WTC11 (cell line): Measurements from ENCODE around the gene MRPL20.

ENCODE experiments used
- ATF3 ChIP-seq: sonication (generic); formaldehyde crosslinking; conservative IDR thresholded peaks from 2 replicates; pipeline ENCODE4 v1.8.1; 2022; ENCODE audit warnings: mild to moderate bottlenecking, missing genetic modification reagents
- CREB1 ChIP-seq: sonication (generic); formaldehyde crosslinking; IDR thresholded peaks from 2 replicates; pipeline ENCODE4 v1.8.0; 2023; ENCODE audit warnings: mild to moderate bottlenecking, missing genetic modification reagents
- CREM ChIP-seq: sonication (generic); formaldehyde crosslinking; IDR thresholded peaks from 2 replicates; pipeline ENCODE4 v1.8.1; 2022; ENCODE audit warnings: mild to moderate bottlenecking, missing genetic modification reagents, moderate library complexity
- CTCF ChIP-seq: fragments of 200-600 bp; IDR thresholded peaks from 2 replicates; pipeline ENCODE4 v1.8.0; 2022; ENCODE audit warnings: antibody characterized with exemption
- ESRRA ChIP-seq: sonication (generic); formaldehyde crosslinking; IDR thresholded peaks from 2 replicates; pipeline ENCODE4 v1.8.1; 2022; ENCODE audit warnings: mild to moderate bottlenecking, missing genetic modification reagents, borderline replicate concordance
- GABPB1 ChIP-seq: sonication (generic); formaldehyde crosslinking; IDR thresholded peaks from 2 replicates; pipeline ENCODE4 v1.8.1; 2023; ENCODE audit warnings: mild to moderate bottlenecking, missing genetic modification reagents
- MLX ChIP-seq: sonication (generic); formaldehyde crosslinking; IDR thresholded peaks from 2 replicates; pipeline ENCODE4 v1.8.1; 2023; ENCODE audit warnings: mild to moderate bottlenecking, missing genetic modification reagents, moderate library complexity
- NR1H2 ChIP-seq: sonication (generic); formaldehyde crosslinking; IDR thresholded peaks from 2 replicates; pipeline ENCODE4 v1.9.0; 2021; ENCODE audit warnings: mild to moderate bottlenecking, moderate library complexity, missing genetic modification reagents
- SMAD4 ChIP-seq: sonication (generic); formaldehyde crosslinking; IDR thresholded peaks from 2 replicates; pipeline ENCODE4 v1.8.0; 2022; ENCODE audit warnings: mild to moderate bottlenecking, missing genetic modification reagents
- SP1 ChIP-seq: sonication (generic); formaldehyde crosslinking; conservative IDR thresholded peaks from 2 replicates; pipeline ENCODE4 v1.8.1; 2022; ENCODE audit warnings: missing genetic modification reagents
- TEAD4 ChIP-seq: sonication (generic); formaldehyde crosslinking; IDR thresholded peaks from 2 replicates; pipeline ENCODE4 v1.8.0; 2022; ENCODE audit warnings: mild to moderate bottlenecking, missing genetic modification reagents
- USF2 ChIP-seq: sonication (generic); formaldehyde crosslinking; IDR thresholded peaks from 2 replicates; pipeline ENCODE4 v1.8.1; 2023; ENCODE audit warnings: mild to moderate bottlenecking, missing genetic modification reagents, moderate library complexity
- ZNF232 ChIP-seq: sonication (generic); formaldehyde crosslinking; IDR thresholded peaks from 2 replicates; pipeline ENCODE4 v1.8.0; 2022; ENCODE audit warnings: mild to moderate bottlenecking, missing genetic modification reagents

- TF ChIP-seq TEAD4 = no peak
- no peak for TF ChIP-seq SMAD4 (CRISPR knock-in tag)
- TF ChIP-seq SP1 (CRISPR knock-in tag) = no peak
- TF ChIP-seq CTCF = no peak
- no peak for TF ChIP-seq CREB1
- no peak for TF ChIP-seq CREM
- TF ChIP-seq ZNF232 (CRISPR knock-in tag) = no peak
- TF ChIP-seq MLX (CRISPR knock-in tag) = no peak
- TF ChIP-seq ESRRA (CRISPR knock-in tag) = no peak
- TF ChIP-seq ATF3 (CRISPR knock-in tag) = no peak
- no peak for TF ChIP-seq NR1H2 (CRISPR knock-in tag)
- no peak for TF ChIP-seq GABPB1 (CRISPR knock-in tag)
- TF ChIP-seq USF2 (CRISPR knock-in tag) = no peak
These were observed 12.9 kb upstream of the MRPL20 start for GRCh38 chr1:1419813-1420653.
